ENCODE results near the gene CX3CR1. TPM values are rescaled to one million over a fixed set of nuclear protein-coding genes. Genes with fewer than 3 reads are reported as not detected.

CX3CR1 gene
- total and polyA plus RNA-seq, 2 of the 4 experiments (the other 2 are of a cell fraction), result not detected

DNA sequence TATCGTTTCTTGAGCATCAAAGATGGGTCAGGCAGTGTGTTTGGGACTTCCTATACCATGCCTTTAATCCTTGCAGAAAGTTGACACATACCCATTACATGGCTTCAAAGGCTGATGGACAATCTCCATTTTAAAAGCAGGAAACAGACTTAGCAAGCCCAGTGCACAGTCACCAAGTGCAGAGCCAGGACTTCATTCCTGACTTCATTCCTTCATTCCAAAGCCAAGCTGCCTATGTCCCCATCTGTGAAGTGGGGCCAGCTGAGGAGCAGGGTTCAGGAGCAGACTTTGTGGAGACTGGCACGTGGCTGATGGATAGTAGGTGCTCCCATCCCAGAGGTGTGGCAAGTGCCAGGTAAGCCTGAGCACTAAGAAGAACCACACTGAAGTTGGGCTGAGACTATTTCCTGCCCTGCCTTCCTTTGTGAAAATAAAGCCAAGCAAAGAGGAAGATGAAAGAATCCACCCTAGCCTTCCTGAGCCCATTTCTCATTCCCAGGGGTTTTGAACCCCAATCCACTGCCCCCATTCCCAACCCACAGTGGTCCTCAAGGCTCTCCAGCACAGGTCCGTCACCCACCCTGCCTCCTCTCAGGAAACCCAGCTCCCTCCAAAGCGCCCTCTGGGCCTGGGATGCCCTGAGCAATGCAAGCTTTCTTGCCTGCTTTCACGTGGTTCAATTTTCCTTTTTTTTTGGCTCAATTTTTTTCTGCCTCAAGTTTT lies 1.8 kb downstream of the CX3CR1 start:
- no TSS peak for BruUV-seq (replicated peaks)
- no peak overlapping the region for H2BK120ac ChIP-seq (ENCODE audit: low read depth, low read length)
- intact Hi-C loops (cut with micrococcal nuclease), result no loop called here
- DNase-seq, result no peak
- H2AFZ ChIP-seq (replicated peaks; ENCODE audit: low read length, poor library complexity), result no peak overlapping the region
- H3K36me3 ChIP-seq (ENCODE audit: control insufficient read depth, insufficient read depth, low read length), result no peaks in the 10 kb centered on the region
- in situ Hi-C loops (cut with MboI; ENCODE audit: low sequenced_read_pairs), result no loop called here
- no peak overlapping the region for H2BK5ac ChIP-seq (ENCODE audit: low read depth, low read length, poor library complexity, severe bottlenecking)
- H3K4me1 ChIP-seq (ENCODE audit: control insufficient read depth, insufficient read depth, low read length), result no peaks in the 10 kb centered on the region; the same call in 1 of the 2 replicates
- H3K4me2 ChIP-seq (ENCODE audit: low read depth, low read length), result no peak overlapping the region
- no peak overlapping the region for H2BK20ac ChIP-seq (ENCODE audit: low read depth, low read length)
- no peak overlapping the region for H3K9ac ChIP-seq (ENCODE audit: low read depth, low read length)
- no peaks in the 10 kb centered on the region for H3K79me1 ChIP-seq (ENCODE audit: low read depth in 1 of 2, low read length in 2 of 2)
- H3K18ac ChIP-seq (ENCODE audit: low read depth, low read length), result no peak overlapping the region
- no peaks in the 10 kb centered on the region for H4K20me1 ChIP-seq (ENCODE audit: insufficient read depth, low read length)
- ChIA-PET CTCF (interaction anchor here (0.6 to 4.3 kb wide), 5 partner anchors 11 to 152 kb away, joined by 3 to 15 read pairs (median 5); no protein-coding TSS in a partner anchor), POLR2A (ENCODE audit: unreplicated experiment) (interaction anchor here (0.5 kb wide), 2 partner anchors 9 to 272 kb away, joined by 3 read pairs; no protein-coding TSS in a partner anchor)
- no peak for ATAC-seq (ENCODE audit: low read depth)
- 30% methylated on average over 2 of the region's 5 CpGs; no CpG with 5 or more reads in 1 of the 2 experiments for WGBS, 2 experiments (ENCODE audit: extremely low coverage in 2 of 2, insufficient read length in 1 of 2)
- H3K4ac ChIP-seq (ENCODE audit: low read depth, low read length), result no peak overlapping the region
- H3K27me3 ChIP-seq (ENCODE audit: control insufficient read depth, insufficient read depth, low read length), result peaks cover 10% of the 10 kb centered on the region
- TF ChIP-seq CHD1 (IDR thresholded peaks at IDR 0.05; ENCODE audit: low read depth, low read length) (no peak), NFE2L2 (IDR thresholded peaks at IDR 0.05; ENCODE audit: low read depth, low read length) (no peak), BHLHE40 (IDR thresholded peaks at IDR 0.05; ENCODE audit: low read depth, low read length) (no peak), FOS (IDR thresholded peaks at IDR 0.05; ENCODE audit: low read depth, low read length) (no peak), ELK1 (IDR thresholded peaks at IDR 0.05; ENCODE audit: borderline replicate concordance, low read depth, low read length) (no peak), MAFK (IDR thresholded peaks at IDR 0.05; ENCODE audit: low read depth, low read length) (no peak)
- TF ChIP-seq, protein P1, sequence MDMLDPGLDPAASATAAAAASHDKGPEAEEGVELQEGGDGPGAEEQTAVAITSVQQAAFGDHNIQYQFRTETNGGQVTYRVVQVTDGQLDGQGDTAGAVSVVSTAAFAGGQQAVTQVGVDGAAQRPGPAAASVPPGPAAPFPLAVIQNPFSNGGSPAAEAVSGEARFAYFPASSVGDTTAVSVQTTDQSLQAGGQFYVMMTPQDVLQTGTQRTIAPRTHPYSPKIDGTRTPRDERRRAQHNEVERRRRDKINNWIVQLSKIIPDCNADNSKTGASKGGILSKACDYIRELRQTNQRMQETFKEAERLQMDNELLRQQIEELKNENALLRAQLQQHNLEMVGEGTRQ (IDR thresholded peaks at IDR 0.05; ENCODE audit: low read depth, low read length), result no peak
- H3K27ac ChIP-seq (ENCODE audit: insufficient read depth, low read length), result no peak overlapping the region
- no peak overlapping the region for H2AK5ac ChIP-seq (ENCODE audit: low read depth, low read length)
- H3K23ac ChIP-seq (ENCODE audit: low read depth, low read length), result no peak overlapping the region
- no peak overlapping the region for H4K91ac ChIP-seq (ENCODE audit: insufficient read depth, low read depth, low read length)
- no peak overlapping the region for H2AK9ac ChIP-seq (replicated peaks; ENCODE audit: low read depth, low read length, poor library complexity)
- no peak overlapping the region for H2BK15ac ChIP-seq (ENCODE audit: low read depth, low read length)
- no peak overlapping the region for H3K14ac ChIP-seq (replicated peaks; ENCODE audit: low read depth, low read length)
- no peak overlapping the region for H3K56ac ChIP-seq (ENCODE audit: extremely low read depth, insufficient read depth, low read length)
- no peaks in the 10 kb centered on the region for H3K9me3 ChIP-seq (ENCODE audit: control insufficient read depth, insufficient read depth, low read length)
- no peak overlapping the region for H4K5ac ChIP-seq (ENCODE audit: low read depth, low read length)
- dilution Hi-C loops (cut with HindIII; ENCODE audit: low sequenced_read_pairs, unreplicated experiment), result no loop called here
- no peak overlapping the region for H3K4me3 ChIP-seq (ENCODE audit: insufficient read depth, low read depth, low read length)
- H3K9me1 ChIP-seq (ENCODE audit: insufficient read depth, low read length), result no peaks in the 10 kb centered on the region
- no peak overlapping the region for H4K8ac ChIP-seq (ENCODE audit: low read depth in 2 of 2, low read length in 2 of 2)
